ENCODE results near the gene DNAJC19.

DNA sequence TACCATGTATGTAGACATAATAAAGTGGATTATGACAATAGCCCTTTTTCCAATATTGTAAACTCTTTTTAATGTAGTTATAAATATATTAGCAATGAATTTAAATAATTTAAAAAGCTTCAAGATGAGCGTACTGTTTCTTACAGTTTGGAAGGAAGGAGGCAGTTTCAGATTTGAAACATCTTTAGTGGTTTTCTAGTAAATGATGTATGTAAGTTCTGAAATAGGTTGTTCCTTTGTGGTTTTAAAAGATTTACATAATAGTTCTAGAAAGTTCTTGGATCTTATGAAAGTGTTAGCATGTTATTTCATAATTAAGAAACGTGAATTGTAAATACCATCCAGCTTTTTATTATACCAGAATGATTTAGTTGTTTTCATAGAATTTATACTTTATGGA, 16.0 kb downstream of the DNAJC19 start:
- TF ChIP-seq, protein P1, sequence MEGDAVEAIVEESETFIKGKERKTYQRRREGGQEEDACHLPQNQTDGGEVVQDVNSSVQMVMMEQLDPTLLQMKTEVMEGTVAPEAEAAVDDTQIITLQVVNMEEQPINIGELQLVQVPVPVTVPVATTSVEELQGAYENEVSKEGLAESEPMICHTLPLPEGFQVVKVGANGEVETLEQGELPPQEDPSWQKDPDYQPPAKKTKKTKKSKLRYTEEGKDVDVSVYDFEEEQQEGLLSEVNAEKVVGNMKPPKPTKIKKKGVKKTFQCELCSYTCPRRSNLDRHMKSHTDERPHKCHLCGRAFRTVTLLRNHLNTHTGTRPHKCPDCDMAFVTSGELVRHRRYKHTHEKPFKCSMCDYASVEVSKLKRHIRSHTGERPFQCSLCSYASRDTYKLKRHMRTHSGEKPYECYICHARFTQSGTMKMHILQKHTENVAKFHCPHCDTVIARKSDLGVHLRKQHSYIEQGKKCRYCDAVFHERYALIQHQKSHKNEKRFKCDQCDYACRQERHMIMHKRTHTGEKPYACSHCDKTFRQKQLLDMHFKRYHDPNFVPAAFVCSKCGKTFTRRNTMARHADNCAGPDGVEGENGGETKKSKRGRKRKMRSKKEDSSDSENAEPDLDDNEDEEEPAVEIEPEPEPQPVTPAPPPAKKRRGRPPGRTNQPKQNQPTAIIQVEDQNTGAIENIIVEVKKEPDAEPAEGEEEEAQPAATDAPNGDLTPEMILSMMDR (IDR thresholded peaks at IDR 0.05): no peak
- TF ChIP-seq POLR2AphosphoS5 (IDR thresholded peaks at IDR 0.05): no peak

Data from stomach (tissue), 4 donors.